ENCODE data around the gene CELF1.

DNA sequence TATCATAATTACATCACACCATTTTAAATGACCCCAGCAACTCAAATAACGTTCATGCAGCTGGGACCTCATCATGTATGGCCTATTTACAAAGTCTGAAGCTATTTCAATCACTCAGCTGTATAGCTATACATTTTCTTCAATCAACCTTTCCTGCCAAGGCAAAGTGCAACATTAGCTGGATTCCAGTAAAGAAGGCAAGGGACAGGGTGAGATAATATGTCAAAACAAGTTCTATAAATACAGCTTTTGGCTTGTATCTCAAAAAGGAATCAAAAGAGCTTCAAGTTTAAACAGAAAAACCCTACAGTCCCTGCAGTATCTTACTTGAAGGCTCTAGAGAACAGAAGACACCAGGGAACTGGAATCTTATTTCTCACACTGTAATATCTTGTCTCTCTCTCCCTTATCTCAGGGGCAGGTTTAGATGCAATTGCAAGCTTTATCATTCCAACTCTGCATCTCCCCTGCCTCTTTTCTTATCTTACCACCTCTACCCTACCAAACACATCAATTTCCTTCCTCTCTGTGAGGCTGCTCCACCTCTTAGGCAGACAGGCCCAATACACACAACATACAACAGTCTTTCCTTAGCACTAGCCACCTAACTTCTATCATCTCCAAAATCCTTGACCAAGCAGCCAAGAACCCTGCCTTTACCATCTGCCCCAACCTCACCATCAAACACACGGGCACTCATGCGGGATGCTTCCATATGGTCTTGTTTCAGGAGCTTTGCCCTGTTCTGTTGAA is 34.5 kb downstream of the CELF1 start:
- TF ChIP-seq PAX5 (IDR thresholded peaks at IDR 0.05; ENCODE audit: insufficient read depth, low read length, severe bottlenecking) (no peak), POLR2A (IDR thresholded peaks at IDR 0.05; ENCODE audit: low read depth, low read length) (no peak), TAF1 (IDR thresholded peaks at IDR 0.05; ENCODE audit: low read depth, low read length) (no peak), POLR2AphosphoS5 (IDR thresholded peaks at IDR 0.05; ENCODE audit: low read depth, low read length) (no peak), SPI1 (IDR thresholded peaks at IDR 0.05; ENCODE audit: low read depth, low read length) (no peak), POU2F2 (IDR thresholded peaks at IDR 0.05; ENCODE audit: low read depth, low read length) (no peak)

Data from GM12891 (cell line).